Suprapubic skin (tissue), 3 donors: Measurements from ENCODE around the gene SYNE1.

ENCODE experiments used
- POLR2A ChIP-seq, 2 donors: fragments of 450-650 bp; IDR thresholded peaks; one replicate each; pipeline ENCODE4 v1.6.1; 2017; ENCODE audit warnings: antibody characterized with exemption in 2 of 2, mild to moderate bottlenecking in 2 of 2, moderate library complexity in 2 of 2
- TF ChIP-seq, protein P1 (sequence below), 2 donors: fragments of 200-600 bp in 1 of 2; fragments of 450-650 bp in 1 of 2; sonication (generic) in 1 of 2; IDR thresholded peaks; one replicate each; pipeline ENCODE4 v1.5.1; 2016 to 2019; ENCODE audit warnings: antibody characterized with exemption in 2 of 2, mild to moderate bottlenecking in 1 of 2, moderate library complexity in 1 of 2

DNA sequence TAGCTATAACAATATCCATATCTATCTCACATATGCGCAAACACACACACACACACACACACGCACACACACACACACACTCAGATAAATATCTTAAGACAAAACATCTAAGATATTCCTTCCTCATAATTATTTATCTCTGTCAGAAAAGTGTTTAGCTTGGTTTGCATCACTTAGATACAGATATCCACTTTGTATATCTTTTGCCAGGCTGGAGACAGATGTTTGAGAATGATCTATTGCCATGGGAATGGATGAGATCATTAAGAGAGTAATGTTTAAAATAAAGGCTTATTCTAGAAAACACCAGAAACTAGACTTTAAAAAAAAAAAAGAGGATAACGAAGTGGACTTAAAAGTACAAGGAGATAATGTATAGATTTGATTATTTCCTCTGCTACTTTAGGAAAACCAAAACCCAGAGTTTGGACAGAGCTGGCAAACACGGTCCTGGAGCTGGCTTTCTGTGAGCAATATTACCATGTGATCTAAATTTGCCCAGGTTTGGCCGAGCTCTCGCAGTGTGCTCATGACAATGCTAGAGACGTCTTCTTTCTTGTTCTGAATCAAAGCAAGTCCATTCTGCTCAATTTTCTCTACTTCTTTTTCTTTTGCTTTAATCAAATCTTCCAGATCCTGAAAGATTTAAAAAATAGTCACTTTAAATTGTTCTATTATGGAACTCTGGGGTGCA, 411.8 kb downstream of the SYNE1 start:
- TF ChIP-seq POLR2A (IDR thresholded peaks at IDR 0.05): no peak
- TF ChIP-seq, protein P1, sequence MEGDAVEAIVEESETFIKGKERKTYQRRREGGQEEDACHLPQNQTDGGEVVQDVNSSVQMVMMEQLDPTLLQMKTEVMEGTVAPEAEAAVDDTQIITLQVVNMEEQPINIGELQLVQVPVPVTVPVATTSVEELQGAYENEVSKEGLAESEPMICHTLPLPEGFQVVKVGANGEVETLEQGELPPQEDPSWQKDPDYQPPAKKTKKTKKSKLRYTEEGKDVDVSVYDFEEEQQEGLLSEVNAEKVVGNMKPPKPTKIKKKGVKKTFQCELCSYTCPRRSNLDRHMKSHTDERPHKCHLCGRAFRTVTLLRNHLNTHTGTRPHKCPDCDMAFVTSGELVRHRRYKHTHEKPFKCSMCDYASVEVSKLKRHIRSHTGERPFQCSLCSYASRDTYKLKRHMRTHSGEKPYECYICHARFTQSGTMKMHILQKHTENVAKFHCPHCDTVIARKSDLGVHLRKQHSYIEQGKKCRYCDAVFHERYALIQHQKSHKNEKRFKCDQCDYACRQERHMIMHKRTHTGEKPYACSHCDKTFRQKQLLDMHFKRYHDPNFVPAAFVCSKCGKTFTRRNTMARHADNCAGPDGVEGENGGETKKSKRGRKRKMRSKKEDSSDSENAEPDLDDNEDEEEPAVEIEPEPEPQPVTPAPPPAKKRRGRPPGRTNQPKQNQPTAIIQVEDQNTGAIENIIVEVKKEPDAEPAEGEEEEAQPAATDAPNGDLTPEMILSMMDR (IDR thresholded peaks at IDR 0.05): no peak
